ENCODE measurements around the gene PGAP1. TPM values are rescaled to one million over a fixed set of nuclear protein-coding genes. Genes with fewer than 3 reads are reported as not detected.

Gene PGAP1
- total RNA-seq, 5 donors from 2014 or later (not counting 1 experiment from before 2014, with no cell fraction given): 10.8 to 17.4 (median 13.9) TPM

DNA sequence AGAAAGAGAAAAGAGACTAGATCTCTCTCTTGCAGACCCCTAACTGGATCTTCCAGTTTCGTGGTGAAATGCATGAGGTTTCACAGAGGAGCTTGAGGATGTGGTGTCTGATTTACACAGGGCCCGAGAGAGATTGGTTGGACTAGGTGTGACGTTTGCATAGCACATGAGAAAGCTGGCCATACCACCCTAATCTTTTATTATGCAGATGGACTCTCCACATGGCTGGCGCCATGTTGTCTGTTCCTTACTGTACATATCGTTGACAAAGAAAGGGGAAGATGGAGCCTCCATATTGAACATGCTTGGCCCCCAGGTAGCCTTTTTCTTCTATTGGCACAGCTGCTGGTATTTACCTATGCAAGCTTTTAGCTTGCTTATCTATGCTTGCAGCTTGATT is 27.5 kb upstream of the PGAP1 start:
- H3K9me3 Mint-ChIP-seq: no peaks in the 10 kb centered on the region
- no peaks in the 10 kb centered on the region for H3K36me3 ChIP-seq (ENCODE audit: control insufficient read depth in 2 of 2, extremely low read depth in 1 of 2, insufficient read depth in 1 of 2, low read length in 1 of 2)
- H3K27me3 ChIP-seq (replicated peaks in 1 of 2; ENCODE audit: control insufficient read depth in 2 of 2, extremely low read depth in 1 of 2, insufficient read depth in 2 of 2, low read length in 1 of 2): peaks cover 0 to 2% of the 10 kb centered on the region in 2 experiments
- no peaks in the 10 kb centered on the region for H3K9me3 ChIP-seq
- DNase-seq (no peak), ATAC-seq (replicated peaks in 1 of 4) (no peak)
- no peak overlapping the region for H3K4me3 Mint-ChIP-seq
- CTCF ChIA-PET: no interaction called here
- no peaks in the 10 kb centered on the region for H3K4me1 Mint-ChIP-seq
- H3K4me1 ChIP-seq (ENCODE audit: control insufficient read depth in 1 of 2, extremely low read depth in 1 of 2, insufficient read depth in 2 of 2, low read length in 2 of 2): no peaks in the 10 kb centered on the region
- peaks cover 2 to 7% of the 10 kb centered on the region in 2 donors for H3K27me3 Mint-ChIP-seq
- WGBS (ENCODE audit: insufficient coverage): 100% methylated on average over 2 of the region's 5 CpGs
- POLR2A ChIA-PET: interaction anchor here in 1 of 2 donors (0.6 to 0.7 kb wide), 3 partner anchors 9 to 825 kb away, joined by 3 to 6 read pairs (median 5); no protein-coding TSS in a partner anchor
- H3K27ac ChIP-seq (ENCODE audit: low read length): no peak overlapping the region
- no peaks in the 10 kb centered on the region for H3K36me3 Mint-ChIP-seq
- H3K27ac Mint-ChIP-seq: no peak overlapping the region
- no peak overlapping the region for H3K4me3 ChIP-seq (ENCODE audit: control insufficient read depth in 1 of 2, extremely low read depth in 1 of 2, low read length in 1 of 2)

DNA sequence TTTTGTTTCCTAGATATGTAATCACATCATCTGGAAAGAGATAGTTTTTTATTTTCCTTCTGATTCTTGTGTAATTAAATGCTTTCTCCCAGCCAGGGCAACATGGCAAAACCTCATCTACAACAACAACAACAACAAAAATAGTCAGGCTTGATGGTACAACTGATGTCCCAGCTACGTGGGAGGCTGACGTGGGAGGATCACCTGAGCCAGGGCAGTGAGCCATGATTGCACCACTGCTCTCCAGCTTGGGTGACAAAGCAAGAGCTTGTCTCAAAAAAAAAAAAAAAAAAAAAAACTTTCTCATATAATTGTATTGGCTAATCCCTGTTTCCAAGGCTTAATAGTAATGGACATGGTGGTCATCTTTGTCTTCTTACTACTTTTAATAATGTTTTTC is 26.4 kb upstream of the PGAP1 start:
- Histone ChIP-seq H3K9me3 (no peaks in the 10 kb centered on the region), H3K27ac (ENCODE audit: low read length) (no peak overlapping the region), H3K36me3 (ENCODE audit: control insufficient read depth in 2 of 2, extremely low read depth in 1 of 2, insufficient read depth in 1 of 2, low read length in 1 of 2) (no peaks in the 10 kb centered on the region), H3K4me3 (ENCODE audit: control insufficient read depth in 1 of 2, extremely low read depth in 1 of 2, low read length in 1 of 2) (no peak overlapping the region), H3K4me1 (ENCODE audit: control insufficient read depth in 1 of 2, extremely low read depth in 1 of 2, insufficient read depth in 2 of 2, low read length in 2 of 2) (no peaks in the 10 kb centered on the region), H3K27me3 (replicated peaks in 1 of 2; ENCODE audit: control insufficient read depth in 2 of 2, extremely low read depth in 1 of 2, insufficient read depth in 2 of 2, low read length in 1 of 2) (peaks cover 0 to 2% of the 10 kb centered on the region in 2 experiments)
- Mint-ChIP-seq H3K4me3 (no peak overlapping the region), H3K9me3 (no peaks in the 10 kb centered on the region), H3K27ac (no peak overlapping the region), H3K36me3 (no peaks in the 10 kb centered on the region), H3K27me3 (peaks cover 2 to 7% of the 10 kb centered on the region in 2 donors), H3K4me1 (no peaks in the 10 kb centered on the region)
- no peak for DNase-seq
- WGBS (ENCODE audit: insufficient coverage): no CpG with 5 or more reads among the region's 2 CpGs
- POLR2A ChIA-PET: interaction anchor here (0.5 to 0.9 kb wide), 5 partner anchors 9 to 1053 kb away, joined by 5 to 8 read pairs (median 6); no protein-coding TSS in a partner anchor
- ATAC-seq (replicated peaks in 1 of 4): no peak
- CTCF ChIA-PET: interaction anchor here in 1 of 2 donors (0.6 kb wide), 1 partner anchor 194 kb away, joined by 3 read pairs; no protein-coding TSS in a partner anchor

DNA sequence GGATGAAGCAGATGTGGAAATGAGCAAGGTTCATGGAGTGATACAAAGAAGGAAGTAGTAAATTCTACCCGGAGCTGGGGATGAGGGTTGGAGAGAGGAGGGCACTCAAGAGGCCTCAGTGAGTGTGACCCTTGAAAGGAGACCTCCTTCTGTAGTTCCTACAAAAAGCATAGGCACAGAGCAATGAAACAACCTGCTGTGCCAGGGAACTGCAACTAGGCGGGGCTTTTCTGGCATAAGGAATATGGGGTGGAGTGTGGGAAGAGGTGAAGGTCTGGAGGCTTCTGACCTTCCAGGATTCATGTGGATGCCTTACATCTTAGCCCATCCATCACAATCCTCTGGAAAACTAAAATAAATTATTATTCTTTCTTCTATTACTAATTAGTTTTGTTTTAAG is 25.5 kb upstream of the PGAP1 start:
- Mint-ChIP-seq H3K4me1 (no peaks in the 10 kb centered on the region), H3K27me3 (peaks cover 2 to 7% of the 10 kb centered on the region in 2 donors), H3K4me3 (no peak overlapping the region), H3K9me3 (no peaks in the 10 kb centered on the region), H3K27ac (no peak overlapping the region), H3K36me3 (no peaks in the 10 kb centered on the region)
- DNase-seq (no peak), ATAC-seq (replicated peaks in 1 of 4) (no peak)
- H3K36me3 ChIP-seq (ENCODE audit: control insufficient read depth in 2 of 2, extremely low read depth in 1 of 2, insufficient read depth in 1 of 2, low read length in 1 of 2): no peaks in the 10 kb centered on the region
- H3K27ac ChIP-seq (ENCODE audit: low read length): no peak overlapping the region
- ChIA-PET CTCF (no interaction called here), POLR2A (no interaction called here)
- H3K27me3 ChIP-seq (replicated peaks in 1 of 2; ENCODE audit: control insufficient read depth in 2 of 2, extremely low read depth in 1 of 2, insufficient read depth in 2 of 2, low read length in 1 of 2): peaks cover 0 to 2% of the 10 kb centered on the region in 2 experiments
- no peak overlapping the region for H3K4me3 ChIP-seq (ENCODE audit: control insufficient read depth in 1 of 2, extremely low read depth in 1 of 2, low read length in 1 of 2)
- no peaks in the 10 kb centered on the region for H3K4me1 ChIP-seq (ENCODE audit: control insufficient read depth in 1 of 2, extremely low read depth in 1 of 2, insufficient read depth in 2 of 2, low read length in 2 of 2)
- H3K9me3 ChIP-seq: no peaks in the 10 kb centered on the region
- 100% methylated on average over 1 of the region's 2 CpGs for WGBS (ENCODE audit: insufficient coverage)

DNA sequence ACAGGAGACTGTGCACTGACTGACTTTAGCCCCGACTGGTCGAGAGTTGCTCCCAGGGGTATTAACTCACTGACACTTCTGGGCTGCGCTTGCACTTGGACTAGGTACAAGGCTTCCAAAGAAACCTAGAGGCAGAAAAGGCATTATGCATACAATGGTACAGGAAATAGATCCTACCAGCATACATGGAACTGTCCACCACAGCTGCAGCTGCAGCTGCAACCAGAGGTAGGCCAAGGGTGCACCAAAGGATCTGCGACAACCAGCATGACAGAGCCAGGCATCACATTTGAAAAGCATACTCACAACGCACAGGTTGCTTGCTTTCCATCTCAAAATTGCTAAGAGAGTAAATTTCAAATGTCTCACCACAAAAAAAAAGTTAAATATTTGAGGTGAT is 22.6 kb upstream of the PGAP1 start:
- ChIA-PET POLR2A (no interaction called here), CTCF (no interaction called here)
- Histone ChIP-seq H3K36me3 (ENCODE audit: control insufficient read depth in 2 of 2, extremely low read depth in 1 of 2, insufficient read depth in 1 of 2, low read length in 1 of 2) (no peaks in the 10 kb centered on the region), H3K4me1 (ENCODE audit: control insufficient read depth in 1 of 2, extremely low read depth in 1 of 2, insufficient read depth in 2 of 2, low read length in 2 of 2) (no peaks in the 10 kb centered on the region), H3K27ac (ENCODE audit: low read length) (no peak overlapping the region), H3K4me3 (ENCODE audit: control insufficient read depth in 1 of 2, extremely low read depth in 1 of 2, low read length in 1 of 2) (no peak overlapping the region), H3K9me3 (no peaks in the 10 kb centered on the region), H3K27me3 (replicated peaks in 1 of 2; ENCODE audit: control insufficient read depth in 2 of 2, extremely low read depth in 1 of 2, insufficient read depth in 2 of 2, low read length in 1 of 2) (peaks cover 0 to 2% of the 10 kb centered on the region in 2 experiments)
- ATAC-seq (replicated peaks in 1 of 4) (no peak), DNase-seq (no peak)
- 92% methylated on average over 2 of the region's 5 CpGs for WGBS (ENCODE audit: insufficient coverage)
- no peak overlapping the region for H3K27ac Mint-ChIP-seq
- H3K4me1 Mint-ChIP-seq: no peaks in the 10 kb centered on the region
- H3K4me3 Mint-ChIP-seq: no peak overlapping the region
- H3K9me3 Mint-ChIP-seq: no peaks in the 10 kb centered on the region
- H3K27me3 Mint-ChIP-seq: peaks cover 3 to 4% of the 10 kb centered on the region in 2 donors
- no peaks in the 10 kb centered on the region for H3K36me3 Mint-ChIP-seq

DNA sequence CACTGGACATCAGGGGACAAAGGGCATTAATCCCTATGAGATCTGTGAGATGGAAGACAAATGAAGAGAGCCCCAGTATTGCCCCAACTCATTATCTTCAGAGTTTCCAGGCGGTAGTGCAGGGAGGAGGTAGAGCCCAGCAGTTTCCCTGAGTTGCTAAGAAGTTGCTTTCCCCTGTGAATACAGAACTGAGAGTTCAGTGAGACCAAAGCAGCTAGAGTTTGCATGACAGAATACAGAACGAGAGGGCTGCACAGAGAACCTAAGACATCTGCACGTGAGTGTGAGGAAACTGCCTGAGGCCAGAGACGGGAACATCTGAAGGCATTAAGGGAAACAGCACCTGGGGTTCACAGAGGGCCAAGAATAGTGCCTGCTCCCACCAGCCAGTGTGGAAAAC is 18.1 kb upstream of the PGAP1 start:
- ChIA-PET POLR2A (interaction anchor here in 1 of 2 donors (0.5 kb wide), 1 partner anchor 591 kb away, joined by 11 read pairs; no protein-coding TSS in a partner anchor), CTCF (no interaction called here)
- no peak overlapping the region for H3K4me3 Mint-ChIP-seq
- H3K36me3 ChIP-seq (ENCODE audit: control insufficient read depth in 2 of 2, extremely low read depth in 1 of 2, insufficient read depth in 1 of 2, low read length in 1 of 2): no peaks in the 10 kb centered on the region
- H3K9me3 ChIP-seq: no peaks in the 10 kb centered on the region
- ATAC-seq (replicated peaks in 1 of 4): no peak
- no peak for DNase-seq
- no peaks in the 10 kb centered on the region for H3K36me3 Mint-ChIP-seq
- no peaks in the 10 kb centered on the region for H3K27me3 ChIP-seq (replicated peaks in 1 of 2; ENCODE audit: control insufficient read depth in 2 of 2, extremely low read depth in 1 of 2, insufficient read depth in 2 of 2, low read length in 1 of 2)
- no peaks in the 10 kb centered on the region for H3K9me3 Mint-ChIP-seq
- H3K27ac ChIP-seq (ENCODE audit: low read length): no peak overlapping the region
- no peak overlapping the region for H3K4me3 ChIP-seq (ENCODE audit: control insufficient read depth in 1 of 2, extremely low read depth in 1 of 2, low read length in 1 of 2)
- WGBS (ENCODE audit: insufficient coverage): 61% methylated on average over 4 of the region's 4 CpGs
- H3K4me1 Mint-ChIP-seq: no peaks in the 10 kb centered on the region
- no peaks in the 10 kb centered on the region for H3K4me1 ChIP-seq (ENCODE audit: control insufficient read depth in 1 of 2, extremely low read depth in 1 of 2, insufficient read depth in 2 of 2, low read length in 2 of 2)
- H3K27ac Mint-ChIP-seq: no peak overlapping the region
- H3K27me3 Mint-ChIP-seq: peaks cover 0 to 4% of the 10 kb centered on the region in 2 donors

DNA sequence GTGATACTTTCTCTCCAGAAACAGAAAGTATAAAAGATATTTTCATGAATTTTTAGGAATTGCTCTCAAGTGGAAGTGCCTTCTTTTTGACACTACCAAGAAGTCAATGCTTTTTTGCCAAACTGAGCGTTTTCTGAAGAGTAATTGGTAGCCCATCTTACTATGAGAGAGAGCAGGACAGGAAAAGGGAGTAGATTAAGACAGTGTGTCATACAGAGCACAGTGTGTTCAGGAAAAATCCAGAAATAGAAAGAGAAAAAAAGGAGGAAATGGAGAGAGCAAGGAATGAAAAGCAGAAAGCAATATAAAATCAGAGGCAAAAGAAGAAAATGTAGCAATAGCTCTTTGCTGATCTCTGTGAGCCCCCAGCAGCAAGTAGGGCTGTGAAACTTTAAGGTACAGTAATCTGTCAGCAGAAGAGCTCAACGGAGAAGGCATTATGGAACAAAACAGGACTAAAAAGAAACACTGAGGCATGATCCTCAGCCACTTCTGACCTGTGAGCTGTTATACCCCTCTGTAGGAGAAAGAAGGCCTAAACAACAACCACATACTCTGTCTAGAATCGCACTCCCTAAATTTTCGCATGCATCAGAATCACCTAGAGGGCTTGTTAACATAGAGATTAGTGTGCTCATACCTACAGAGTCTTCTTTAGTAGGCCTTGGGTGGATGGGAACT is 15.0 kb upstream of the PGAP1 start:
- Mint-ChIP-seq H3K27ac (no peak overlapping the region), H3K9me3 (no peaks in the 10 kb centered on the region), H3K36me3 (no peaks in the 10 kb centered on the region), H3K4me1 (no peaks in the 10 kb centered on the region), H3K4me3 (no peak overlapping the region), H3K27me3 (peaks cover 0 to 4% of the 10 kb centered on the region in 2 donors)
- Histone ChIP-seq H3K27ac (ENCODE audit: low read length) (no peak overlapping the region), H3K4me1 (ENCODE audit: control insufficient read depth in 1 of 2, extremely low read depth in 1 of 2, insufficient read depth in 2 of 2, low read length in 2 of 2) (no peaks in the 10 kb centered on the region), H3K27me3 (replicated peaks in 1 of 2; ENCODE audit: control insufficient read depth in 2 of 2, extremely low read depth in 1 of 2, insufficient read depth in 2 of 2, low read length in 1 of 2) (no peaks in the 10 kb centered on the region), H3K36me3 (ENCODE audit: control insufficient read depth in 2 of 2, extremely low read depth in 1 of 2, insufficient read depth in 1 of 2, low read length in 1 of 2) (no peaks in the 10 kb centered on the region), H3K4me3 (ENCODE audit: control insufficient read depth in 1 of 2, extremely low read depth in 1 of 2, low read length in 1 of 2) (no peak overlapping the region), H3K9me3 (no peaks in the 10 kb centered on the region)
- DNase-seq (no peak), ATAC-seq (replicated peaks in 1 of 4) (no peak)
- ChIA-PET CTCF (interaction anchor here in 1 of 2 donors (0.7 kb wide), 1 partner anchor 179 kb away, joined by 3 read pairs; no protein-coding TSS in a partner anchor), POLR2A (interaction anchor here in 1 of 2 donors (0.6 kb wide), 1 partner anchor 78 kb away, joined by 4 read pairs; no protein-coding TSS in a partner anchor)
- 100% methylated on average over 1 of the region's 4 CpGs for WGBS (ENCODE audit: insufficient coverage)
